ENCODE results near the gene CZIB. TPM values are rescaled to one million over a fixed set of nuclear protein-coding genes. Genes with fewer than 3 reads are reported as not detected.

The CZIB gene
- total RNA-seq, 1 experiment from 2014 or later = 57.2 TPM

GRCh38 chr1:53257454-53258081 is 37.1 kb upstream of the CZIB start:
- intact Hi-C loops (cut with micrococcal nuclease; ENCODE audit: unreplicated experiment) = no loop called here
- TF ChIP-seq TCF7L2 (IDR thresholded peaks at IDR 0.05; ENCODE audit: low read depth, low read length) (no peak), POLR2AphosphoS5 (IDR thresholded peaks at IDR 0.05; ENCODE audit: low read depth, low read length) (no peak), SIN3A (IDR thresholded peaks at IDR 0.05; ENCODE audit: borderline replicate concordance, insufficient read depth, low read depth, low read length) (no peak), REST (IDR thresholded peaks at IDR 0.05; ENCODE audit: insufficient read depth in 1 of 2, low read depth in 2 of 2, low read length in 1 of 2) (no peak)
- TF ChIP-seq, protein P1, sequence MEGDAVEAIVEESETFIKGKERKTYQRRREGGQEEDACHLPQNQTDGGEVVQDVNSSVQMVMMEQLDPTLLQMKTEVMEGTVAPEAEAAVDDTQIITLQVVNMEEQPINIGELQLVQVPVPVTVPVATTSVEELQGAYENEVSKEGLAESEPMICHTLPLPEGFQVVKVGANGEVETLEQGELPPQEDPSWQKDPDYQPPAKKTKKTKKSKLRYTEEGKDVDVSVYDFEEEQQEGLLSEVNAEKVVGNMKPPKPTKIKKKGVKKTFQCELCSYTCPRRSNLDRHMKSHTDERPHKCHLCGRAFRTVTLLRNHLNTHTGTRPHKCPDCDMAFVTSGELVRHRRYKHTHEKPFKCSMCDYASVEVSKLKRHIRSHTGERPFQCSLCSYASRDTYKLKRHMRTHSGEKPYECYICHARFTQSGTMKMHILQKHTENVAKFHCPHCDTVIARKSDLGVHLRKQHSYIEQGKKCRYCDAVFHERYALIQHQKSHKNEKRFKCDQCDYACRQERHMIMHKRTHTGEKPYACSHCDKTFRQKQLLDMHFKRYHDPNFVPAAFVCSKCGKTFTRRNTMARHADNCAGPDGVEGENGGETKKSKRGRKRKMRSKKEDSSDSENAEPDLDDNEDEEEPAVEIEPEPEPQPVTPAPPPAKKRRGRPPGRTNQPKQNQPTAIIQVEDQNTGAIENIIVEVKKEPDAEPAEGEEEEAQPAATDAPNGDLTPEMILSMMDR (IDR thresholded peaks at IDR 0.05) = no peak
- ATAC-seq (no peak), DNase-seq (ENCODE audit: low read depth, low spot score) (no peak)
- no peaks in the 10 kb centered on the region for H3K4me1 ChIP-seq (ENCODE audit: control insufficient read depth, insufficient read depth, low read length)
- ChIA-PET POLR2A (no interaction called here), CTCF (interaction anchor here (0.6 kb wide), 1 partner anchor 31 kb away, joined by 3 read pairs; no protein-coding TSS in a partner anchor)
- H3K27ac ChIP-seq (ENCODE audit: low read length) = no peak overlapping the region
- H3K36me3 ChIP-seq (ENCODE audit: control insufficient read depth, insufficient read depth, low read length) = no peaks in the 10 kb centered on the region; the same call in none of the 2 replicates
- H3K27me3 ChIP-seq (ENCODE audit: control insufficient read depth, insufficient read depth, low read length) = no peaks in the 10 kb centered on the region
- no TSS peak for BruUV-seq (replicated peaks)
- in situ Hi-C loops (cut with HindIII; ENCODE audit: low pct_unique_long_range_greater_than_20kb, low sequenced_read_pairs) = no loop called here
- no peaks in the 10 kb centered on the region for H3K9me3 ChIP-seq (ENCODE audit: control insufficient read depth, insufficient read depth, low read depth, low read length)
- no peak overlapping the region for H3K4me3 ChIP-seq (ENCODE audit: low read depth in 2 of 2, low read length in 2 of 2)

DNA sequence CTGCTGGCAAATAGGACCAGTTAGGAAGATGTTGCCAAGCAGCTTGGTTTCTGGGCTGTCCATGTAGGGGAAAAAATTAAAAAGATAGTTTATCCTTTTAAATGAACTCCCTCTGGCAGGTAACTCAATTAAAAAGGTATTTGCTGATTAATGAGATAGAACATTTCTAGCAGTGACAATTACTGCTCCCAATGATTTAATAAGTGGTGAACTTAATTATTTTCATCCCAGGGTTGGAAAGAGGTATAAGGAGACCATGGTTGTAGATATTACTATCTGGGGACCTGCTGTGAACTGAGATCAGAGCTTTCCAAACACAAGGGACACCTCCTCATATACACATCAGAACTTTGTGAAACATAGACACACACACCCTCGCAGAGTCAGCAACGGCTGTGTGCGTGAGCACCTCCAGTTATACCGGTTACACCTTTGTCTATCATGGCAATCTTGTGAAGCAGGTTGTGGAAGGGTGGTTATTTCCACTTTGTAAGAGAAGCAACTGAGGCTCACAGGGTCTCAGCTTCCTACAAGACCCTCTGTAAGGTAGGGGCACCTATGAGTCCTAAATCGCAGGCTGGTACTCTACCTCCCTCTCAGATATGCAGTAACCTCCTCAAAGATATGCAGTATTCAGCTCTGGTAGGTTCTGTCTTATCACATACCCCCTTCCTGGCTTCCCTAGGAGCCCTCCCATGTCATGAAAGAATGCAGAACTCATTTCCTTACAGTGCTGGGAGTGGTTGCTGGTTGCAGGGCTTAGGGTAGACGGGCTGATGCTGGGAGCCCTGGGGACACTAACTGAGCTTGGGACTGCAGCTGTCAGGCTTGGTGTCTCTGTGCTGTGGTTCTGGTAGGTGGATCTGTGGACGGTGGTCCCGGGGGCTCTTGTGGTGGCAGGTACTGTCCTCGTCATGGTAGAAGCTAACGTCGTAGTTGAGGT is 36.3 kb upstream of the CZIB start:
- POLR2A ChIA-PET = no interaction called here
- intact Hi-C loops (cut with micrococcal nuclease; ENCODE audit: unreplicated experiment) = no loop called here
- in situ Hi-C loops (cut with HindIII; ENCODE audit: low pct_unique_long_range_greater_than_20kb, low sequenced_read_pairs) = no loop called here
- H3K4me1 ChIP-seq (ENCODE audit: control insufficient read depth, insufficient read depth, low read length) = no peaks in the 10 kb centered on the region
- H3K36me3 ChIP-seq (ENCODE audit: control insufficient read depth, insufficient read depth, low read length) = no peaks in the 10 kb centered on the region; the same call in none of the 2 replicates
- ATAC-seq = no peak
- CTCF ChIA-PET = interaction anchor here (0.6 kb wide), 1 partner anchor 32 kb away, joined by 3 read pairs; no protein-coding TSS in a partner anchor
- TF ChIP-seq POLR2AphosphoS5 (IDR thresholded peaks at IDR 0.05; ENCODE audit: low read depth, low read length) = no peak
- no peak for TF ChIP-seq TCF7L2 (IDR thresholded peaks at IDR 0.05; ENCODE audit: low read depth, low read length)
- no peak for TF ChIP-seq SIN3A (IDR thresholded peaks at IDR 0.05; ENCODE audit: borderline replicate concordance, insufficient read depth, low read depth, low read length)
- TF ChIP-seq, protein P1 (IDR thresholded peaks at IDR 0.05) = no peak
- TF ChIP-seq REST (IDR thresholded peaks at IDR 0.05; ENCODE audit: insufficient read depth in 1 of 2, low read depth in 2 of 2, low read length in 1 of 2) = no peak
- no peaks in the 10 kb centered on the region for H3K27me3 ChIP-seq (ENCODE audit: control insufficient read depth, insufficient read depth, low read length)
- no peaks in the 10 kb centered on the region for H3K9me3 ChIP-seq (ENCODE audit: control insufficient read depth, insufficient read depth, low read depth, low read length)
- H3K4me3 ChIP-seq (ENCODE audit: low read depth in 2 of 2, low read length in 2 of 2) = no peak overlapping the region
- no peak overlapping the region for H3K27ac ChIP-seq (ENCODE audit: low read length)
- no TSS peak for BruUV-seq (replicated peaks)
- no peak for DNase-seq (ENCODE audit: low read depth, low spot score)
